Kidney epithelial cell (primary cell): Measurements from ENCODE around the gene ENAH. TPM values are rescaled to one million over a fixed set of nuclear protein-coding genes. Genes with fewer than 3 reads are reported as not detected.

Source experiments
- DNase-seq: peaks from one replicate; pipeline ENCODE4 v3.0.0-alpha.2; 2010; ENCODE audit warnings: low read depth
- H3K27me3 ChIP-seq: 2 replicates; pipeline ENCODE4 v1.6.0; 2011; ENCODE audit warnings: low read length; ENCODE audit not compliant: control insufficient read depth, insufficient read depth
- H3K36me3 ChIP-seq: 2 replicates; pipeline ENCODE4 v1.5.1; 2011; ENCODE audit warnings: low read length; ENCODE audit not compliant: control insufficient read depth, insufficient read depth
- H3K4me3 ChIP-seq: 2 replicates; pipeline ENCODE4 v1.5.1; 2011; ENCODE audit warnings: low read depth, mild to moderate bottlenecking, control low read depth, low read length
- total RNA-seq: library from RNA; depleted of rRNA; stranded (reverse); fragments of >200 nt; gene quantifications from 2 replicates; pipeline ENCODE4 v1.2.3, GENCODE V29; 2015
- TF ChIP-seq, protein P1 (sequence below): IDR thresholded peaks from 2 replicates; pipeline ENCODE4 v1.5.1; 2011; ENCODE audit warnings: mild to moderate bottlenecking, moderate library complexity, low read length, control low read depth, inconsistent platforms; ENCODE audit not compliant: insufficient read depth, poor library complexity, severe bottlenecking

The ENAH gene
- total RNA-seq, 1 donor from 2014 or later = 95.8 TPM

DNA sequence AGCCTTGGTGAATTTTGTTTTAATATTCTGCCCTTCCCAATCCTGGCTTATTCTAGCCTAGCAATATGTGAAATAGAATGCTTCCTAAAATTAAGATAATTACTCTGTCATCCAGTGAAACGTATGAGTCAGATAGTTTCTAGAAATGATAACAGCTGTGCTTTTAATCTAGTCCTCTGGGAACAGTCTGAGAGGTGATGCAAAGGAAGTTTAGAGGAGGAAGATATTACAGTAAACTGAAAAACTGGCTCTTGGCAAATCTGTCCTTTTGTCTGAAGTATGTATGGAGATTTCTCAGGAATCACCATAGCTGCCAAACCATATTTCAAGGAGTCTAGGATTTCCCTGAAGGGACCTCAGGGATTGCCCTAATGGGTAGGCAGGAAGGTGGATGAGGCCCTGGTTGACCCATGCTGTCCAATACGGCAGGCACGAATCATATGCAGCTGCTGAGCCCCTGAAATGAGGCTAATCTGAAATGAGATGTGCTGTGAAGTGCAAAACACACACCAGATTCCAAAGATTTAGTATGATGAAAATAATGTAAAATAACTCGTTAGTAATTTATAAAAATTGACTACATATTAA is 154.3 kb downstream of the ENAH start:
- Histone ChIP-seq H3K4me3 (no peak overlapping the region), H3K36me3 (no peaks in the 10 kb centered on the region), H3K27me3 (no peaks in the 10 kb centered on the region)
- DNase-seq = no peak
- TF ChIP-seq, protein P1, sequence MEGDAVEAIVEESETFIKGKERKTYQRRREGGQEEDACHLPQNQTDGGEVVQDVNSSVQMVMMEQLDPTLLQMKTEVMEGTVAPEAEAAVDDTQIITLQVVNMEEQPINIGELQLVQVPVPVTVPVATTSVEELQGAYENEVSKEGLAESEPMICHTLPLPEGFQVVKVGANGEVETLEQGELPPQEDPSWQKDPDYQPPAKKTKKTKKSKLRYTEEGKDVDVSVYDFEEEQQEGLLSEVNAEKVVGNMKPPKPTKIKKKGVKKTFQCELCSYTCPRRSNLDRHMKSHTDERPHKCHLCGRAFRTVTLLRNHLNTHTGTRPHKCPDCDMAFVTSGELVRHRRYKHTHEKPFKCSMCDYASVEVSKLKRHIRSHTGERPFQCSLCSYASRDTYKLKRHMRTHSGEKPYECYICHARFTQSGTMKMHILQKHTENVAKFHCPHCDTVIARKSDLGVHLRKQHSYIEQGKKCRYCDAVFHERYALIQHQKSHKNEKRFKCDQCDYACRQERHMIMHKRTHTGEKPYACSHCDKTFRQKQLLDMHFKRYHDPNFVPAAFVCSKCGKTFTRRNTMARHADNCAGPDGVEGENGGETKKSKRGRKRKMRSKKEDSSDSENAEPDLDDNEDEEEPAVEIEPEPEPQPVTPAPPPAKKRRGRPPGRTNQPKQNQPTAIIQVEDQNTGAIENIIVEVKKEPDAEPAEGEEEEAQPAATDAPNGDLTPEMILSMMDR = no peak

DNA sequence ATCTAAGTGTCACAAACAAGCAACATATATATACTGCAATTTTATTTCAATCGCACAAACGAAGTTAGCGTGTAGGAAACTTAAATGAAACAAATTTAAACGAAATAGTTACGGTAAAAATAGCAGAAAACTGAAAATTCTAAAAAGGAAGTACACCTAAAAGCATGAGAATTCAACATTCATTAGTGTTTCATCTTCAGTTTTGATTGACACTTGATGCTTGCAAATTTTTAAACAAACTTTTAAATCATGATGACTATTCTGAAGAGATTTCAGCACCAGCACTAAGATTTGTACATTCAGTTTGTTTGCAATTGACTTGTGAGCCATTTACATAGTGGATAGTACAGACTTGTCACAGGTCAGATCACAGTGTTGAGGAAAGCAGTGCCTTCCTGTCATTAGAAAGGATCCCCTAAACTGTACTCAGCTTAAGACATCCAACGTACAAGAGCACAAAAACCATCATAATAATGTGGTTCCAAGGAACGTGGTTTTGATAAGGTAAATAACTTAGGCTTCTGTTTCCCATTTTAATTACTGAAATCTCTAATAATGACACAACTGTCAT is 158.0 kb downstream of the ENAH start:
- TF ChIP-seq, protein P1 = no peak
- H3K36me3 ChIP-seq = no peaks in the 10 kb centered on the region
- DNase-seq = no peak

DNA sequence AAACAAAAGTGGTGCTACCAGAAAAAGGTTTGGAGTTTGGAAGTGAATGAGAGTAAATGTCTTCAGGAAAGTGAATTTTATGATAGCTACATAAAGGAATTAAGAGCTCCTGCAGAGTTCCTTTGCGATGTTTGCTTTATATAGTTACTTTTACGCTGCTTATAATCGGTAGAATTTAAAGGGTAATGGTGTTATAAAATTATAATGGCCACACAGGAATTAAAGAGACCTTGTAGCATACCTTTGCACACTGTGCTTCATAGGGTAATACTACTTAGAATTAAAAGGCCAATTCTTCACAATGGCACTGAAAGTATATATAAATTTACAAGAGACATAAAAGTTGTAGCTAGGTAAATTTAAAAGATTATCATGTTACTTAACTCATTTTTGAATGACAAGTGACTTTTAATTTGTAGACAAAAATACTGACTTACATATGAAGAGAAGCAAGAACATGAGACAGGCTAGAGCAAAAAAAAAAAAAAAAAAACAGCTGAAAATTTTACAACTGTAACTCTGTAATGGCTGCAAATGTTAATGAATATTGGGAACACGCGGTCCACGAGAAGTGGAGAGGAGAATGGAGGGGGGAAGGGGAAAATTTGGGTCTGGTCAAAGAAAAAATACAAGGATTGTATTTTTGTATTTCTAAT is 159.2 kb downstream of the ENAH start:
- TF ChIP-seq, protein P1 = no peak
- no peak for DNase-seq
- Histone ChIP-seq H3K27me3 (no peaks in the 10 kb centered on the region), H3K4me3 (no peak overlapping the region), H3K36me3 (no peaks in the 10 kb centered on the region)

More for the DNA sequence above, 158.0 kb downstream of the ENAH start:
- no peak overlapping the region for H3K4me3 ChIP-seq
- H3K27me3 ChIP-seq = no peaks in the 10 kb centered on the region

DNA sequence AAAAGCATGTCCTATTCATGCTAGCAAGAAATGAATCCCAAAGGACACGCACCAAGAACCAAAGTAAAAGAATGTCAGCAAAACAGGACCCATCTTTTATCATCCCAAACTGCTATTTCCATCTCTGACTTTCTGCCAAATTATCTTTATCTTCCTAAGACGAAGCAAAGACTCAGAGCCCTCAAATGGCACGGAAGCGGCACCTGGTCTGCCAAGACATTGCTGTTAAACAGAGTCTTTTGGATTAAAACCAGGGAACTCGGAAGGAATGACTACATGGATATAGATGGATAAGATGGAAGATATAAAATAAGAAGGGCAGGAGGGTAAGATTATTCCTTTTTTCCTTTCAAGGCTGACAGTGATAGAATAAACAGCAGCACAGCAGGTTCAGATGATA is 164.2 kb downstream of the ENAH start:
- H3K36me3 ChIP-seq = no peaks in the 10 kb centered on the region
- H3K27me3 ChIP-seq = no peaks in the 10 kb centered on the region
- DNase-seq = no peak
- no peak overlapping the region for H3K4me3 ChIP-seq
- TF ChIP-seq, protein P1 = no peak

DNA sequence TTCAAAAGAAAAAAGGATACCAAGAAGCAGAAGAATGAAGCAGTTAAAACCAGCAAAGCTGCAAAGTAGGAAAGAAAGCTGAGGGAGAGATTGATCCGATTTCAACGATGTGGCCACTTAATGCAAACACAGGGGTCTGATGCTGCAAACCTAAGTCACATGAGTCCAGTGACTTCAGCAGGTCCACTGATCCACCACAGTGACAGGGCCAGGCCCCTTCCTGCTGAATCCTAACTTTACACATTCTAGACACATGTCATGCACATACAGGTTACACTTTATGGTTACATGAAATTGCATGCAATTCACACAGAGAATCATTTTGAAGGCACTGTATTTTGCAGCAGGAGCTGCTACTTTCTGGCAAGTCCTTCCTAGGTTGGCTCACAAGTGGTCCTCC is 166.1 kb downstream of the ENAH start:
- H3K36me3 ChIP-seq = no peaks in the 10 kb centered on the region
- H3K27me3 ChIP-seq = no peaks in the 10 kb centered on the region
- no peak for DNase-seq
- H3K4me3 ChIP-seq = no peak overlapping the region
- TF ChIP-seq, protein P1 = no peak
